Mesothelial cell of epicardium (in vitro differentiated cells): ENCODE measurements around the gene AGMO. TPM values are rescaled to one million over a fixed set of nuclear protein-coding genes. Genes with fewer than 3 reads are reported as not detected.

ENCODE experiments used
- DNase-seq, 2 experiments: peaks; one replicate each; pipeline ENCODE4 v3.0.0; 2021; ENCODE audit warnings: low spot score in 2 of 2; ENCODE audit not compliant: unreplicated experiment in 2 of 2
- H3K27ac Mint-ChIP-seq: 2 replicates; pipeline ENCODE4 v1.8.0; 2021; ENCODE audit warnings: mixed read lengths
- H3K27me3 Mint-ChIP-seq: 2 replicates; pipeline ENCODE4 v1.8.0; 2021; ENCODE audit warnings: low read depth, mixed read lengths
- H3K36me3 Mint-ChIP-seq: 2 replicates; pipeline ENCODE4 v1.8.0; 2021; ENCODE audit warnings: mixed read lengths
- H3K4me1 Mint-ChIP-seq: 2 replicates; pipeline ENCODE4 v1.8.0; 2021; ENCODE audit warnings: mixed read lengths
- H3K4me3 Mint-ChIP-seq: 2 replicates; pipeline ENCODE4 v1.8.0; 2021; ENCODE audit warnings: mild to moderate bottlenecking, moderate library complexity, mixed read lengths
- H3K9me3 Mint-ChIP-seq: 2 replicates; pipeline ENCODE4 v1.8.0; 2021; ENCODE audit warnings: mixed read lengths
- total RNA-seq: library from RNA; stranded (reverse); gene quantifications from 3 replicates; pipeline ENCODE4 v1.2.1, GENCODE V29; 2021
- TF ChIP-seq, protein P1 (sequence below): fragments of 200-600 bp; sonication (generic); IDR thresholded peaks from one replicate; pipeline ENCODE4 v1.5.0; 2021; ENCODE audit warnings: antibody characterized with exemption; ENCODE audit not compliant: unreplicated experiment

AGMO gene
- total RNA-seq, 1 donor from 2014 or later = 1.0 TPM

DNA sequence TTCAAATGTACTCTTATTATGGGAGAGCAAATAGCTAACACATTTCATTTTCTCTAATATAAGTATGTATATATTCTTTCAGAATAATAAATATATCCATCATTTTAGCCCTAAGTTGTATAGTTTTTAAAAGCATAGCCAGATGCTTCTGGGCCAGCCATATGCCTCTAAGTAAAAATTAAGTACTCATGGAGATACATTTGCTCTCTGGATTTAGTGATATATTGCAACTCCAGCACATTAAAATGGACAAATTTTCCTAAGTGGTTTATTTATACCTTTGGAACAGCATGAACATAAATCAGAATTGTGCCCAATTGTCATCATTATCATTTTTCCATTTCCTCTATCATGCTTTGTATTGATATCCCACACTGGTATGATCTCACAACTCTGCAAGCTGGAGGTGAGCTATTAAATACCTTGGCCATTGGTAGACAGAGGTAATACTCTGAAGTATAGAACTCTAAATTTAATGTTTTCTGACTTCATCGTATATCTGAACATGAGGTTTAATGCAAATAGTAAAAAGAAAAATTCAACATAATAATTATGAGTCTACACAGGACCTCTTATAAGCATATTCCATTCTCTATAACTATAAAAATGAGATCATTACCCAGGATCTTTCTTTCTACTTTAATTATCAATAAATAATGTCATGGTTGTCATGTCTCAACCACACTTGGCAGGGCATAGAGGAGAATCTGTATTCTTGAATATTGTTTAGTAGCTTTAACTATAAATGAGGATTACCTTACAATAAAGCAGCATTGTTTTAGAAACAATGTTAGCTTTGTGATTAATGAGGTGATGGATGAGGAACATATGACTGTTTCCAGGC, 90.8 kb downstream of the AGMO start:
- TF ChIP-seq, protein P1, sequence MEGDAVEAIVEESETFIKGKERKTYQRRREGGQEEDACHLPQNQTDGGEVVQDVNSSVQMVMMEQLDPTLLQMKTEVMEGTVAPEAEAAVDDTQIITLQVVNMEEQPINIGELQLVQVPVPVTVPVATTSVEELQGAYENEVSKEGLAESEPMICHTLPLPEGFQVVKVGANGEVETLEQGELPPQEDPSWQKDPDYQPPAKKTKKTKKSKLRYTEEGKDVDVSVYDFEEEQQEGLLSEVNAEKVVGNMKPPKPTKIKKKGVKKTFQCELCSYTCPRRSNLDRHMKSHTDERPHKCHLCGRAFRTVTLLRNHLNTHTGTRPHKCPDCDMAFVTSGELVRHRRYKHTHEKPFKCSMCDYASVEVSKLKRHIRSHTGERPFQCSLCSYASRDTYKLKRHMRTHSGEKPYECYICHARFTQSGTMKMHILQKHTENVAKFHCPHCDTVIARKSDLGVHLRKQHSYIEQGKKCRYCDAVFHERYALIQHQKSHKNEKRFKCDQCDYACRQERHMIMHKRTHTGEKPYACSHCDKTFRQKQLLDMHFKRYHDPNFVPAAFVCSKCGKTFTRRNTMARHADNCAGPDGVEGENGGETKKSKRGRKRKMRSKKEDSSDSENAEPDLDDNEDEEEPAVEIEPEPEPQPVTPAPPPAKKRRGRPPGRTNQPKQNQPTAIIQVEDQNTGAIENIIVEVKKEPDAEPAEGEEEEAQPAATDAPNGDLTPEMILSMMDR = no peak
- Mint-ChIP-seq H3K27ac (no peak overlapping the region), H3K9me3 (peaks cover 20% of the 10 kb centered on the region), H3K36me3 (no peaks in the 10 kb centered on the region), H3K27me3 (no peaks in the 10 kb centered on the region), H3K4me3 (no peak overlapping the region), H3K4me1 (no peaks in the 10 kb centered on the region)
- no peak for DNase-seq

GRCh38 chr7:15464667-15465121, 97.1 kb downstream of the AGMO start:
- TF ChIP-seq, protein P1 = no peak
- H3K36me3 Mint-ChIP-seq = no peaks in the 10 kb centered on the region
- no peaks in the 10 kb centered on the region for H3K27me3 Mint-ChIP-seq
- H3K4me3 Mint-ChIP-seq = no peak overlapping the region
- H3K27ac Mint-ChIP-seq = no peak overlapping the region
- no peak for DNase-seq
- H3K4me1 Mint-ChIP-seq = peaks cover 4% of the 10 kb centered on the region
- no peaks in the 10 kb centered on the region for H3K9me3 Mint-ChIP-seq

- DNase-seq = no peak
- no peak overlapping the region for H3K27ac Mint-ChIP-seq
Observed at GRCh38 chr7:15463801-15464666, 97.8 kb downstream of the AGMO start.

DNA sequence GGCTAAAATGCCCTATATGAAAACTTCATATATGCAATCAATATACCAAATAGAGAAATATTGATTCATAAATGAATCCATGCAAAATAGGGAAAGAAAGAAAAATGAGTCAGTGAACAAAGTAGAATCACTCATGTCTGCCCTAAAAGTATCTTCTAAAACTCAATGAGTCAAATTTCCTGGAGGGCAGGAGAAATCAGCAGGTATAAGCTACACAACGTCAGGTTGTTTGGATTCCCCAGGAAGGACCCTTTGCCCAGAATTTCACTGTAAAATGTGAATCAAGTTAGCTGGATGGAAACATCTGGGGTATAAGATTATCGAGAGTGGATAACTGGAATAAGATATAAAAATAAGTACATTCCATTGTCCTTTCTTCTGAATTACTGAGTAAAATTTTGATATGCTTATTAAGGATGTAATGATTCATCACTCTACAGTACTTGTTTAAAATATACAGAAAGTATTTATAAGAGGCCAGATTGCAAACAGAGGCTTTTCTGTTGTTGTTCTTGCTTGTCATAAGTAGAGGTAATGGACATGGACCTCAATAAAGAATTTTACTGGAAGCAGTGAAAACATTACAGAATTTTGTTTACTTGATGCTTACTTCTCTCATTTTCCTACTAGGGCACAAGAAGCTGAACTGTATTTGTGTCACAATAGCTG, 99.0 kb downstream of the AGMO start:
- Mint-ChIP-seq H3K27me3 (no peaks in the 10 kb centered on the region), H3K9me3 (no peaks in the 10 kb centered on the region), H3K27ac (no peak overlapping the region), H3K4me3 (no peak overlapping the region), H3K4me1 (peaks cover 4% of the 10 kb centered on the region), H3K36me3 (no peaks in the 10 kb centered on the region)
- DNase-seq = no peak
- TF ChIP-seq, protein P1 = no peak

More at GRCh38 chr7:15463801-15464666, 97.8 kb downstream of the AGMO start:
- H3K9me3 Mint-ChIP-seq = no peaks in the 10 kb centered on the region
- no peaks in the 10 kb centered on the region for H3K36me3 Mint-ChIP-seq
- H3K27me3 Mint-ChIP-seq = no peaks in the 10 kb centered on the region
- TF ChIP-seq, protein P1 = no peak
- no peak overlapping the region for H3K4me3 Mint-ChIP-seq
- peaks cover 4% of the 10 kb centered on the region for H3K4me1 Mint-ChIP-seq

GRCh38 chr7:15461576-15461975, 100.2 kb downstream of the AGMO start:
- Mint-ChIP-seq H3K27me3 (no peaks in the 10 kb centered on the region), H3K9me3 (no peaks in the 10 kb centered on the region), H3K4me3 (no peak overlapping the region), H3K27ac (no peak overlapping the region), H3K36me3 (no peaks in the 10 kb centered on the region), H3K4me1 (peaks cover 4% of the 10 kb centered on the region)
- no peak for DNase-seq
- TF ChIP-seq, protein P1 = no peak
